ENCODE measurements around the gene COBL.

The COBL gene

GRCh38 chr7:51017576-51018535, 298.8 kb downstream of the COBL start:
- H3K36me3 ChIP-seq (ENCODE audit: control insufficient read depth in 2 of 2, insufficient read depth in 2 of 2, low read length in 2 of 2), result no peaks in the 10 kb centered on the region
- no peak overlapping the region for H3K9ac ChIP-seq (ENCODE audit: low read length in 2 of 2)
- H3K4me1 ChIP-seq (ENCODE audit: control insufficient read depth, insufficient read depth, low read length), result no peaks in the 10 kb centered on the region
- H3K27me3 ChIP-seq (ENCODE audit: control insufficient read depth in 1 of 2, insufficient read depth in 2 of 2, low read length in 2 of 2), result no peaks in the 10 kb centered on the region
- no peaks in the 10 kb centered on the region for H3K9me3 ChIP-seq (ENCODE audit: control insufficient read depth in 2 of 2, low read length in 2 of 2)
- no peak overlapping the region for H3K4me3 ChIP-seq (ENCODE audit: low read length in 2 of 2)
- no peak overlapping the region for H3K27ac ChIP-seq (ENCODE audit: low read length)

DNA sequence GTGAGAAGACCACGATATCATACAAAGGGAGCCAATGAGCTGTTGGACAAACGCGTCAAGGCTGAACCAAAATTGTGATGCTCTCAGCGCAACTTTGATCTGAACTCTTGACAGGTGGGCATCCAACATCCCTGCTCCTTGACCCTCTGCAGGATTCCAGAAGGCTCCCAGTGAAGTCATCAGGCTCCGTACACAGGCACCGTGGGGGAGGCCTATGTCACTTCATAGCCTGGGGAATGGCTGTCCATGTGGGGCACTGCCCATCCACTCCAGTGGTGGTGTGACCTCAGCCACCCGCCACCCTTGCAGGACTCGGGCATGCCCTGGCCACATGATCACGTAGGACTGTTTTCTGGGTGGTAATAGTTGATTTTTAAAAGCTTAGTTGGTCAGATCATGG, 300.1 kb downstream of the COBL start:
- no peak overlapping the region for H3K9ac ChIP-seq (ENCODE audit: low read length in 2 of 2)
- H3K4me1 ChIP-seq (ENCODE audit: control insufficient read depth, insufficient read depth, low read length), result no peaks in the 10 kb centered on the region
- no peaks in the 10 kb centered on the region for H3K27me3 ChIP-seq (ENCODE audit: control insufficient read depth in 1 of 2, insufficient read depth in 2 of 2, low read length in 2 of 2)
- H3K9me3 ChIP-seq (ENCODE audit: control insufficient read depth in 2 of 2, low read length in 2 of 2), result no peaks in the 10 kb centered on the region
- H3K4me3 ChIP-seq (ENCODE audit: low read length in 2 of 2), result no peak overlapping the region
- no peak overlapping the region for H3K27ac ChIP-seq (ENCODE audit: low read length)
- H3K36me3 ChIP-seq (ENCODE audit: control insufficient read depth in 2 of 2, insufficient read depth in 2 of 2, low read length in 2 of 2), result no peaks in the 10 kb centered on the region

DNA sequence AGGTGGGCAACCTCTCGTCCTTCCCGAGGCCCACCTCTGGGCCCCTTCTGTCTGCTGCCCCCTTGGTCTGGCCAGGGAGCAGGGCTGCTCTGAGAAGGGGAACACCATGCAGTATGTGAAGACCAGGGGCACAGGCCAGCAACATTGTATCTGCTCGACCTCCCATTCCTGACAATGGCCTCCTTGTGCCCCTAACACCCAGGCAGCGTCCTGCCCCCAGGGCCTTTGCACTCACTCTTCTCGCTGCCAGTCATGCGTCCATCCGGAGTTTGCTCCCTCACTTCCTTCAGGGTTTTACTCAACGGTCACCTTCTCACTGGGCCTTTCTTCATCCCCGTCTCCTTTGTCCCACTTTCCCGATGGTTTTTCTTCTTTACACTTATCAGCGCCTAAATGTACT, 301.0 kb downstream of the COBL start:
- no peak overlapping the region for H3K9ac ChIP-seq (ENCODE audit: low read length in 2 of 2)

GRCh38 chr7:51014811-51015210, 301.8 kb downstream of the COBL start:
- no peaks in the 10 kb centered on the region for H3K9me3 ChIP-seq (ENCODE audit: control insufficient read depth in 2 of 2, low read length in 2 of 2)
- peaks cover 8% of the 10 kb centered on the region for H3K4me1 ChIP-seq (ENCODE audit: control insufficient read depth, insufficient read depth, low read length)
- H3K4me3 ChIP-seq (ENCODE audit: low read length in 2 of 2), result no peak overlapping the region
- no peaks in the 10 kb centered on the region for H3K36me3 ChIP-seq (ENCODE audit: control insufficient read depth in 2 of 2, insufficient read depth in 2 of 2, low read length in 2 of 2)
- H3K27ac ChIP-seq (ENCODE audit: low read length), result no peak overlapping the region
- no peak overlapping the region for H3K9ac ChIP-seq (ENCODE audit: low read length in 2 of 2)
- H3K27me3 ChIP-seq (ENCODE audit: control insufficient read depth in 1 of 2, insufficient read depth in 2 of 2, low read length in 2 of 2), result no peaks in the 10 kb centered on the region

More for the DNA sequence above, 301.0 kb downstream of the COBL start:
- Histone ChIP-seq H3K36me3 (ENCODE audit: control insufficient read depth in 2 of 2, insufficient read depth in 2 of 2, low read length in 2 of 2) (no peaks in the 10 kb centered on the region), H3K27ac (ENCODE audit: low read length) (no peak overlapping the region), H3K4me3 (ENCODE audit: low read length in 2 of 2) (no peak overlapping the region), H3K4me1 (ENCODE audit: control insufficient read depth, insufficient read depth, low read length) (peaks cover 2% of the 10 kb centered on the region), H3K27me3 (ENCODE audit: control insufficient read depth in 1 of 2, insufficient read depth in 2 of 2, low read length in 2 of 2) (no peaks in the 10 kb centered on the region), H3K9me3 (ENCODE audit: control insufficient read depth in 2 of 2, low read length in 2 of 2) (no peaks in the 10 kb centered on the region)

DNA sequence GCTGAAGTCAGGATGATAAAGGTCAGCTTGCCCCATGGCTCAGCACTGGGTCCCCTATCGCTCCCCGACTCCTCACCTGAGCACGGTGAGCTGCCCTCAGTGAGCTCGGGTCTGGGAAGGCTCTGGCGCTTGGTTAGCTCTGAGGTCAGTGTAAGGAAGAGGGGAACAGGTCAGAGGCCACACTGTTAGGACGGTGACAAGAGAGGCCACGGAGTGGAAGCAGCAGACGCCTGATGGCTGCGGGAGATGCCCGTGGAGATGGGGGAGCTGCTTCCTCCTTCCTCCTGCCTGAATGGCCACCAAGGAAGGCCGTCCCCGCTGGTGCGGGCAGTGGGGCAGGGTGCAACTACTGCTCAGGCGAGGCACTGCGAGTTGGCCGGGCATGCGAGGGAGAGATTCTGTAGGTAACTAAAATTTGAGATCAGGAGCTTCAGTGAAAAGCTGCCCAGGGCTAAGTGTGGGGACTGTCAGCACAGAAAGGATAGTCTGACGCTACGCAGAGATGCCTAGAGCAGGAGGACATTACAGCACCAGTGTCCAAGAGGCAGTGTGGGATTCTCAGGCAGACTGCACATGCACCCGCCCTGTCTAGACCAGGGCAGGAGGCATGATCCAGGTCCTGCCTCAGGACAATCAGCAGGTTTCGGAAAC, 302.6 kb downstream of the COBL start:
- Histone ChIP-seq H3K9ac (ENCODE audit: low read length in 2 of 2) (no peak overlapping the region), H3K27me3 (ENCODE audit: control insufficient read depth in 1 of 2, insufficient read depth in 2 of 2, low read length in 2 of 2) (no peaks in the 10 kb centered on the region), H3K9me3 (ENCODE audit: control insufficient read depth in 2 of 2, low read length in 2 of 2) (no peaks in the 10 kb centered on the region), H3K27ac (ENCODE audit: low read length) (no peak overlapping the region), H3K4me3 (ENCODE audit: low read length in 2 of 2) (no peak overlapping the region), H3K36me3 (ENCODE audit: control insufficient read depth in 2 of 2, insufficient read depth in 2 of 2, low read length in 2 of 2) (no peaks in the 10 kb centered on the region), H3K4me1 (ENCODE audit: control insufficient read depth, insufficient read depth, low read length) (peaks cover 11% of the 10 kb centered on the region)

DNA sequence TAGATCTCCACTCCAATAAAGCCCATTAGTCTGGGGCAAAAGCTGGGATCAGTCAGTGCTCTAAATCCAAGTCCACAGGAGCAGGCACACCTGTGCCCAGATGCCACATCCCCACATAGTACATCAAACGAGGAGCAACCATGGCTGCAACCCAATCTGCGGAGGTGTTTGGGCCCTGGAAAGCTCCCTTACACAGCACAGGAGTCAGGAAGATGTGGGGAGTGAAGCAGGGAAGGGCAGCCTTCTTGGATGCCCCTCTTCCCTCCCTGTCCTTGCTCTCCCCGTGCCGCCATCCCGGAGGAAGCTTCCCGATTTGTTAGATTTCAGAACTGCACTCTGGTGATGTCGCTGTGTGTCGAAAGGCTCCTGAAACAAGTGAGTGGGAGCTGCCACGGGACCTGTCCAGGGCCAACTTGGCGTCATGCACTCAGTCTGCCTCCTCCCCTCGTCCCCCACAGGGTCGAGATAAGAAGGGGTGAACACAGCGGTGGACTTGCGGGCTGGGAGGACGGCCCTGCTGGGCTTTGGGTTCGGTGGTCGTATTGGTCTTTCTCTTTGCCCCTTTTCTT, 303.3 kb downstream of the COBL start:
- no peaks in the 10 kb centered on the region for H3K9me3 ChIP-seq (ENCODE audit: control insufficient read depth in 2 of 2, low read length in 2 of 2)

GRCh38 chr7:51012569-51013217, 303.9 kb downstream of the COBL start:
- no peak overlapping the region for H3K4me3 ChIP-seq (ENCODE audit: low read length in 2 of 2)
- H3K9ac ChIP-seq (ENCODE audit: low read length in 2 of 2), result no peak overlapping the region
- no peak overlapping the region for H3K27ac ChIP-seq (ENCODE audit: low read length)
- H3K4me1 ChIP-seq (ENCODE audit: control insufficient read depth, insufficient read depth, low read length), result peaks cover 11% of the 10 kb centered on the region
- no peaks in the 10 kb centered on the region for H3K9me3 ChIP-seq (ENCODE audit: control insufficient read depth in 2 of 2, low read length in 2 of 2)
- H3K27me3 ChIP-seq (ENCODE audit: control insufficient read depth in 1 of 2, insufficient read depth in 2 of 2, low read length in 2 of 2), result no peaks in the 10 kb centered on the region
- no peaks in the 10 kb centered on the region for H3K36me3 ChIP-seq (ENCODE audit: control insufficient read depth in 2 of 2, insufficient read depth in 2 of 2, low read length in 2 of 2)

More for the DNA sequence above, 303.3 kb downstream of the COBL start:
- no peaks in the 10 kb centered on the region for H3K27me3 ChIP-seq (ENCODE audit: control insufficient read depth in 1 of 2, insufficient read depth in 2 of 2, low read length in 2 of 2)
- no peak overlapping the region for H3K4me3 ChIP-seq (ENCODE audit: low read length in 2 of 2)
- peaks cover 11% of the 10 kb centered on the region for H3K4me1 ChIP-seq (ENCODE audit: control insufficient read depth, insufficient read depth, low read length)
- no peak overlapping the region for H3K9ac ChIP-seq (ENCODE audit: low read length in 2 of 2)
- H3K27ac ChIP-seq (ENCODE audit: low read length), result no peak overlapping the region
- no peaks in the 10 kb centered on the region for H3K36me3 ChIP-seq (ENCODE audit: control insufficient read depth in 2 of 2, insufficient read depth in 2 of 2, low read length in 2 of 2)

- H3K27me3 ChIP-seq (ENCODE audit: control insufficient read depth in 1 of 2, insufficient read depth in 2 of 2, low read length in 2 of 2), result no peaks in the 10 kb centered on the region
- H3K9me3 ChIP-seq (ENCODE audit: control insufficient read depth in 2 of 2, low read length in 2 of 2), result no peaks in the 10 kb centered on the region
- peaks cover 11% of the 10 kb centered on the region for H3K4me1 ChIP-seq (ENCODE audit: control insufficient read depth, insufficient read depth, low read length)
- H3K9ac ChIP-seq (ENCODE audit: low read length in 2 of 2), result no peak overlapping the region
- H3K4me3 ChIP-seq (ENCODE audit: low read length in 2 of 2), result no peak overlapping the region
- H3K36me3 ChIP-seq (ENCODE audit: control insufficient read depth in 2 of 2, insufficient read depth in 2 of 2, low read length in 2 of 2), result no peaks in the 10 kb centered on the region
- no peak overlapping the region for H3K27ac ChIP-seq (ENCODE audit: low read length)
Measured at GRCh38 chr7:51011710-51012350, 304.8 kb downstream of the COBL start.

GRCh38 chr7:51010534-51010933, 306.1 kb downstream of the COBL start:
- no peaks in the 10 kb centered on the region for H3K27me3 ChIP-seq (ENCODE audit: control insufficient read depth in 1 of 2, insufficient read depth in 2 of 2, low read length in 2 of 2)
- no peak overlapping the region for H3K27ac ChIP-seq (ENCODE audit: low read length)
- no peaks in the 10 kb centered on the region for H3K9me3 ChIP-seq (ENCODE audit: control insufficient read depth in 2 of 2, low read length in 2 of 2)
- no peaks in the 10 kb centered on the region for H3K36me3 ChIP-seq (ENCODE audit: control insufficient read depth in 2 of 2, insufficient read depth in 2 of 2, low read length in 2 of 2)
- H3K9ac ChIP-seq (ENCODE audit: low read length in 2 of 2), result no peak overlapping the region
- no peak overlapping the region for H3K4me3 ChIP-seq (ENCODE audit: low read length in 2 of 2)
- peaks cover 11% of the 10 kb centered on the region for H3K4me1 ChIP-seq (ENCODE audit: control insufficient read depth, insufficient read depth, low read length)
